Endothelial cell of umbilical vein (primary cell): Measurements from ENCODE around the gene CCL1. TPM values are rescaled to one million over a fixed set of nuclear protein-coding genes. Genes with fewer than 3 reads are reported as not detected.

Source experiments
- Bru-seq: library from RNA; stranded (reverse); fragments of 400-500 nt; gene quantifications from one replicate; lab custom pipeline; 2021; lab: Mats Ljungman, UMichigan
- BruChase-seq, 2 experiments: library from RNA; stranded (reverse); fragments of 400-500 nt; gene quantifications; one replicate each; lab custom pipeline; 2021; lab: Mats Ljungman, UMichigan
- BruUV-seq: library from RNA; stranded (reverse); fragments of 400-500 nt; replicated peaks from 2 replicates; lab custom pipeline; 2021; lab: Mats Ljungman, UMichigan
- CTCF ChIA-PET: fragments of 300-600, 350-600 bp; sonication (Branson Sonifier 250); formaldehyde crosslinking; loops from one replicate; lab custom pipeline; 2021; ENCODE audit warnings: antibody characterized with exemption, inconsistent platforms; lab: Charles Lee
- POLR2A ChIA-PET: fragments of 300-600, 350-600 bp; sonication (Branson Sonifier 250); formaldehyde crosslinking; loops from one replicate; lab custom pipeline; 2021; ENCODE audit warnings: antibody characterized with exemption, inconsistent platforms; lab: Charles Lee
- DNase-seq: peaks from one replicate; pipeline ENCODE4 v3.0.0-alpha.2; 2011; ENCODE audit warnings: low read depth, low spot score
- FAIRE-seq: peaks from 2 replicates; lab custom pipeline; 2011; peaks lifted over from hg19 to GRCh38; lab: Jason Lieb, UNC
- H2AFZ ChIP-seq: 2 replicates; pipeline ENCODE4 v1.6.0; 2012; ENCODE audit warnings: low read depth, low read length, control low read depth, inconsistent platforms
- H3K27ac ChIP-seq: 2 replicates; pipeline ENCODE4 v1.5.1; 2011; ENCODE audit warnings: low read depth, mild to moderate bottlenecking, control low read depth, low read length, moderate library complexity; ENCODE audit not compliant: insufficient read depth
- H3K27me3 ChIP-seq, 2 experiments: 2 replicates each; pipeline versions ENCODE4 v1.6.0 to v1.6.1; 2011; ENCODE audit warnings: low read length in 2 of 2, mixed read lengths in 1 of 2; ENCODE audit not compliant: control insufficient read depth in 2 of 2, insufficient read depth in 2 of 2
- H3K36me3 ChIP-seq, 2 experiments: 2 replicates in 1 of 2; 3 replicates in 1 of 2; pipeline ENCODE4 v1.5.1; 2011; ENCODE audit warnings: low read length in 2 of 2, mild to moderate bottlenecking in 1 of 2, moderate library complexity in 1 of 2; ENCODE audit not compliant: control insufficient read depth in 2 of 2, insufficient read depth in 2 of 2; ENCODE audit errors: extremely low read depth in 1 of 2
- H3K4me1 ChIP-seq: 3 replicates; pipeline ENCODE4 v1.5.1; 2011; ENCODE audit warnings: mild to moderate bottlenecking, low read length; ENCODE audit not compliant: control insufficient read depth, insufficient read depth; ENCODE audit errors: extremely low read depth
- H3K4me2 ChIP-seq: 2 replicates; pipeline ENCODE4 v1.6.1; 2011; ENCODE audit warnings: low read length, control low read depth, mixed read lengths; ENCODE audit not compliant: insufficient read depth
- H3K4me3 ChIP-seq, 3 experiments: fragments of 200-600 bp in 1 of 3; sonication (generic), shearing (Covaris generic) in 1 of 3; replicated peaks in 1 of 3; 2 replicates each; pipeline ENCODE4 v1.5.1; 2011 to 2016; ENCODE audit warnings: control low read depth in 3 of 3, low read length in 3 of 3, mild to moderate bottlenecking in 2 of 3, inconsistent platforms in 1 of 3, low read depth in 1 of 3, moderate library complexity in 1 of 3; ENCODE audit not compliant: insufficient read depth in 1 of 3
- H3K79me2 ChIP-seq: 2 replicates; pipeline ENCODE4 v1.6.0; 2012; ENCODE audit warnings: low read length, inconsistent platforms; ENCODE audit not compliant: control insufficient read depth, insufficient read depth
- H3K9ac ChIP-seq: replicated peaks from 2 replicates; pipeline ENCODE3; 2011; ENCODE audit warnings: low read length, control low read depth; ENCODE audit not compliant: insufficient read depth; ENCODE audit errors: extremely low read depth
- H3K9me1 ChIP-seq: replicated peaks from 3 replicates; pipeline ENCODE4 v1.6.0; 2011; ENCODE audit warnings: mild to moderate bottlenecking, low read length; ENCODE audit not compliant: control insufficient read depth, insufficient read depth; ENCODE audit errors: extremely low read depth
- H3K9me3 ChIP-seq: replicated peaks from 2 replicates; pipeline ENCODE4 v1.5.1; 2012; ENCODE audit warnings: low read length, inconsistent platforms; ENCODE audit not compliant: control insufficient read depth, insufficient read depth
- H4K20me1 ChIP-seq: replicated peaks from 2 replicates; pipeline ENCODE3; 2011; ENCODE audit warnings: mild to moderate bottlenecking, low read length; ENCODE audit not compliant: control insufficient read depth, insufficient read depth; ENCODE audit errors: extremely low read depth
- CTCF ChIP-seq, 2 donors: IDR thresholded peaks; 1 replicate in 1 of 2; 2 replicates in 1 of 2; pipeline ENCODE4 v1.5.1; 2011; ENCODE audit warnings: low read length in 2 of 2, mild to moderate bottlenecking in 2 of 2, moderate library complexity in 2 of 2, control low read depth in 1 of 2, inconsistent platforms in 1 of 2, low read depth in 1 of 2; ENCODE audit not compliant: insufficient read depth in 1 of 2; ENCODE audit errors: extremely low read depth in 1 of 2
- EZH2 ChIP-seq: IDR thresholded peaks from 2 replicates; pipeline ENCODE4 v1.6.1; 2012; ENCODE audit warnings: borderline replicate concordance, low read depth, mild to moderate bottlenecking, moderate library complexity, low read length, inconsistent platforms; ENCODE audit not compliant: severe bottlenecking
- FOS ChIP-seq: IDR thresholded peaks from 2 replicates; pipeline ENCODE4 v1.6.1; 2011; ENCODE audit warnings: mild to moderate bottlenecking, low read length, moderate library complexity, borderline replicate concordance; ENCODE audit not compliant: insufficient read depth
- GATA2 ChIP-seq: IDR thresholded peaks from 2 replicates; pipeline ENCODE4 v1.7.0; 2011; ENCODE audit warnings: low read depth, mild to moderate bottlenecking, moderate library complexity, mixed read lengths, low read length; ENCODE audit not compliant: insufficient read length, insufficient read depth
- JUN ChIP-seq: IDR thresholded peaks from 2 replicates; pipeline ENCODE4 v1.6.1; 2011; ENCODE audit warnings: borderline replicate concordance, low read depth; ENCODE audit not compliant: insufficient read length, insufficient read depth
- MAX ChIP-seq: IDR thresholded peaks from 2 replicates; pipeline ENCODE4 v1.6.1; 2011; ENCODE audit not compliant: insufficient read depth, insufficient read length
- MYC ChIP-seq: IDR thresholded peaks from one replicate; pipeline ENCODE4 v1.6.1; 2011; ENCODE audit warnings: mild to moderate bottlenecking, low read depth, low read length
- POLR2A ChIP-seq: IDR thresholded peaks from 2 replicates; pipeline ENCODE4 v1.6.1; 2012; ENCODE audit warnings: low read depth, mild to moderate bottlenecking, control low read depth, low read length
- POLR2AphosphoS5 ChIP-seq: IDR thresholded peaks from 2 replicates; pipeline ENCODE4 v1.6.1; 2012; ENCODE audit warnings: low read depth, mild to moderate bottlenecking, control low read depth, low read length, moderate library complexity; ENCODE audit not compliant: insufficient read depth
- dilution Hi-C: fragments of 300-500 bp; cut with MboI; formaldehyde crosslinking; loops from one replicate; pipeline ENCODE4 v1.15.0; 2019; ENCODE audit warnings: low sequenced_read_pairs; ENCODE audit not compliant: extremely low pct_ligation_motif_present
- intact Hi-C: fragments of 100-400 bp; cut with micrococcal nuclease; formaldehyde crosslinking; loops from one replicate; pipeline ENCODE4 v1.10.0; 2022
- long read RNA-seq: library from polyadenylated mRNA; stranded (forward); transcript quantifications from one replicate; pipeline ENCODE4 v2.0.0, GENCODE V29; 2021
- polyA minus RNA-seq, 3 experiments: library from RNA; depleted of rRNA, polyadenylated mRNA; stranded (reverse); fragments of >200 nt; gene quantifications; 1 replicate in 1 of 3; 2 replicates in 2 of 3; pipeline ENCODE4 v1.2.3, GENCODE V29; 2011
- polyA plus RNA-seq, 4 experiments: library from polyadenylated mRNA; depleted of rRNA in 3 of 4; stranded (reverse) in 3 of 4; unstranded in 1 of 4; fragments of >200 nt; gene quantifications; 2 replicates each; pipeline versions ENCODE4 v1.2.1 to v1.2.3, GENCODE V29; 2011 to 2012; ENCODE audit warnings: missing spikeins in 1 of 4
- total RNA-seq: library from RNA; stranded (reverse); gene quantifications from 2 replicates; pipeline ENCODE4 v1.2.3, GENCODE V29; 2021

CCL1 gene
- not detected in 2 replicates for total RNA-seq
- not detected in 2 replicates for polyA plus RNA-seq
- polyA plus RNA-seq (2011; cell fraction: cytosol; rRNA removed) = not detected in 2 replicates
- not detected in 2 replicates for polyA plus RNA-seq (2011; cell fraction: nucleus; rRNA removed)
- not detected in 2 replicates for polyA plus RNA-seq (2012)
- not detected in 2 replicates for polyA minus RNA-seq
- not detected for polyA minus RNA-seq (2011; cell fraction: cytosol; rRNA and poly(A)+ RNA removed)
- polyA minus RNA-seq (2011; cell fraction: nucleus; rRNA and poly(A)+ RNA removed) = not detected in 2 replicates
- Bru-seq, nascent RNA = not detected
- not detected for BruChase-seq, experiment 1, labeled RNA remaining after a 6-hour chase
- not detected for BruChase-seq, experiment 2, labeled RNA remaining after a 2-hour chase
- long read RNA-seq = 0 reads

- H3K9me1 ChIP-seq = no peaks in the 10 kb centered on the region
- H3K79me2 ChIP-seq = no peaks in the 10 kb centered on the region
- no peak within 1 kb of the TSS for H3K4me2 ChIP-seq
- DNase-seq = no peak
- no peak within 1 kb of the TSS for H3K27ac ChIP-seq
- dilution Hi-C loops = no loop called here
- no peaks in the 10 kb centered on the region for H3K27me3 ChIP-seq
- POLR2A ChIA-PET = no interaction called here
- FAIRE-seq = no peak
- no peaks in the 10 kb centered on the region for H3K9me3 ChIP-seq
- CTCF ChIA-PET = interaction anchor here (2.2 to 13.6 kb wide), 5 partner anchors 44 to 194 kb away, joined by 10 to 561 read pairs (median 179); no protein-coding TSS in a partner anchor
- no peaks in the 10 kb centered on the region for H4K20me1 ChIP-seq
- H3K4me1 ChIP-seq = peaks cover 11% of the 10 kb centered on the region
- no TSS peak for BruUV-seq
- H3K4me3 ChIP-seq = no peak within 1 kb of the TSS
- no peak for TF ChIP-seq JUN
- TF ChIP-seq MYC = no peak
- TF ChIP-seq FOS = no peak
- no peak for TF ChIP-seq MAX
- TF ChIP-seq POLR2AphosphoS5 = no peak
- TF ChIP-seq CTCF (IDR thresholded peaks at IDR 0.05; ENCODE audit: extremely low read depth in 1 of 2, insufficient read depth in 1 of 2, low read depth in 1 of 2, low read length in 2 of 2) = no peak
- no peak for TF ChIP-seq POLR2A
- no peak for TF ChIP-seq GATA2
- no peak for TF ChIP-seq EZH2
- H3K36me3 ChIP-seq = no peaks in the 10 kb centered on the region
- H3K9ac ChIP-seq = no peak within 1 kb of the TSS
- intact Hi-C loops = no loop called here
- H2AFZ ChIP-seq = no peak within 1 kb of the TSS
Observed at GRCh38 chr17:34363183-34363661, at the start of gene CCL1. Gene CCL1 (minus strand): TSS chr17:34363233. CDS start chr17:34363161, 72 bp downstream.
